PFSK-1 (cell line): ENCODE data around the gene CSF2.

Experiments
- FOXP2 ChIP-seq: optimal IDR thresholded peaks from 2 replicates; pipeline ENCODE3; 2011; ENCODE audit warnings: borderline replicate concordance, control low read depth, inconsistent platforms; ENCODE audit not compliant: insufficient read depth; ENCODE audit errors: extremely low read length, extremely low read depth
- POLR2AphosphoS5 ChIP-seq: IDR thresholded peaks from 2 replicates; pipeline ENCODE4 v1.6.1; 2012; ENCODE audit warnings: low read depth, mild to moderate bottlenecking, control low read depth, low read length, moderate library complexity
- SIN3A ChIP-seq: IDR thresholded peaks from 2 replicates; pipeline ENCODE4 v1.6.1; 2012; ENCODE audit warnings: mild to moderate bottlenecking, low read length, moderate library complexity, borderline replicate concordance; ENCODE audit not compliant: insufficient read depth
- TAF1 ChIP-seq: IDR thresholded peaks from 2 replicates; pipeline ENCODE4 v1.6.1; 2012; ENCODE audit warnings: low read length, control low read depth, borderline replicate concordance; ENCODE audit not compliant: insufficient read depth
- TF ChIP-seq, protein P1 (sequence below), 2 experiments: IDR thresholded peaks; 2 replicates each; pipeline versions ENCODE4 v1.6.1 to v1.8.0; 2011 to 2012; ENCODE audit warnings: low read depth in 2 of 2, low read length in 2 of 2, control low read depth in 1 of 2, inconsistent platforms in 1 of 2, mild to moderate bottlenecking in 1 of 2, moderate library complexity in 1 of 2; ENCODE audit not compliant: insufficient read depth in 1 of 2

CSF2 gene

GRCh38 chr5:132102944-132103331 lies 29.3 kb downstream of the CSF2 start:
- TF ChIP-seq POLR2AphosphoS5, result no peak
- TF ChIP-seq TAF1, result no peak

GRCh38 chr5:132103332-132103951 lies 29.9 kb downstream of the CSF2 start:
- no peak for TF ChIP-seq TAF1
- no peak for TF ChIP-seq SIN3A
- no peak for TF ChIP-seq FOXP2
- TF ChIP-seq, protein P1, sequence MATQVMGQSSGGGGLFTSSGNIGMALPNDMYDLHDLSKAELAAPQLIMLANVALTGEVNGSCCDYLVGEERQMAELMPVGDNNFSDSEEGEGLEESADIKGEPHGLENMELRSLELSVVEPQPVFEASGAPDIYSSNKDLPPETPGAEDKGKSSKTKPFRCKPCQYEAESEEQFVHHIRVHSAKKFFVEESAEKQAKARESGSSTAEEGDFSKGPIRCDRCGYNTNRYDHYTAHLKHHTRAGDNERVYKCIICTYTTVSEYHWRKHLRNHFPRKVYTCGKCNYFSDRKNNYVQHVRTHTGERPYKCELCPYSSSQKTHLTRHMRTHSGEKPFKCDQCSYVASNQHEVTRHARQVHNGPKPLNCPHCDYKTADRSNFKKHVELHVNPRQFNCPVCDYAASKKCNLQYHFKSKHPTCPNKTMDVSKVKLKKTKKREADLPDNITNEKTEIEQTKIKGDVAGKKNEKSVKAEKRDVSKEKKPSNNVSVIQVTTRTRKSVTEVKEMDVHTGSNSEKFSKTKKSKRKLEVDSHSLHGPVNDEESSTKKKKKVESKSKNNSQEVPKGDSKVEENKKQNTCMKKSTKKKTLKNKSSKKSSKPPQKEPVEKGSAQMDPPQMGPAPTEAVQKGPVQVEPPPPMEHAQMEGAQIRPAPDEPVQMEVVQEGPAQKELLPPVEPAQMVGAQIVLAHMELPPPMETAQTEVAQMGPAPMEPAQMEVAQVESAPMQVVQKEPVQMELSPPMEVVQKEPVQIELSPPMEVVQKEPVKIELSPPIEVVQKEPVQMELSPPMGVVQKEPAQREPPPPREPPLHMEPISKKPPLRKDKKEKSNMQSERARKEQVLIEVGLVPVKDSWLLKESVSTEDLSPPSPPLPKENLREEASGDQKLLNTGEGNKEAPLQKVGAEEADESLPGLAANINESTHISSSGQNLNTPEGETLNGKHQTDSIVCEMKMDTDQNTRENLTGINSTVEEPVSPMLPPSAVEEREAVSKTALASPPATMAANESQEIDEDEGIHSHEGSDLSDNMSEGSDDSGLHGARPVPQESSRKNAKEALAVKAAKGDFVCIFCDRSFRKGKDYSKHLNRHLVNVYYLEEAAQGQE (IDR thresholded peaks at IDR 0.05; ENCODE audit: insufficient read depth in 1 of 2, low read depth in 2 of 2, low read length in 2 of 2), result no peak
- no peak for TF ChIP-seq POLR2AphosphoS5

GRCh38 chr5:132103969-132104391 lies 30.4 kb downstream of the CSF2 start:
- TF ChIP-seq FOXP2, result no peak
- TF ChIP-seq SIN3A, result no peak
- TF ChIP-seq TAF1, result no peak
- TF ChIP-seq POLR2AphosphoS5, result no peak
- TF ChIP-seq, protein P1 (IDR thresholded peaks at IDR 0.05; ENCODE audit: insufficient read depth in 1 of 2, low read depth in 2 of 2, low read length in 2 of 2), result no peak

DNA sequence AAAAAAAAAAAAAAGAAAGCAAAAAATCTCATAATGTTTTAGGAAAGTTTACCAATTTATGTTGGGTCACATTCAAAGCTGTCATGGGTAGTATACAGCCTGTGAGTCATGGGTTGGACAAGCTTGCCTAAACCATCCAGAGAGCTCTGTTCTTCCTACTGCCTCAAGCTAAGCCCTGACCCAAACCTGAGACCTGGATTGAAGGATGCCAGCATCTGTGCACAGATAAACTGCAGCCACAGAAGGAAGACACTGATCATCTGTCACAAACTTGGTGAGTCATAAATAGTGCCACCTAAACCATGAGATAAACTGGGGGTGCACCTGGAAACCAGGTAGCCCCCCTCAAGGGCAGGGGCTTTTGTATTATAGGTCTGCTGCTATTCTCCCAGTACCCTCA lies 31.0 kb downstream of the CSF2 start:
- TF ChIP-seq FOXP2 (no peak), TAF1 (no peak), POLR2AphosphoS5 (no peak), SIN3A (no peak)
- TF ChIP-seq, protein P1 (IDR thresholded peaks at IDR 0.05; ENCODE audit: insufficient read depth in 1 of 2, low read depth in 2 of 2, low read length in 2 of 2), result no peak

- TF ChIP-seq TAF1, result no peak
These were observed 32.1 kb downstream of the CSF2 start for GRCh38 chr5:132105688-132106087.

- TF ChIP-seq TAF1, result no peak
- TF ChIP-seq FOXP2, result no peak
- TF ChIP-seq, protein P1 (IDR thresholded peaks at IDR 0.05; ENCODE audit: insufficient read depth in 1 of 2, low read depth in 2 of 2, low read length in 2 of 2), result no peak
- TF ChIP-seq POLR2AphosphoS5, result no peak
- no peak for TF ChIP-seq SIN3A
These were observed 36.0 kb downstream of the CSF2 start for GRCh38 chr5:132109494-132110053.
